K562 (cell line): ENCODE results near the gene PPM1L. TPM values are rescaled to one million over a fixed set of nuclear protein-coding genes. Genes with fewer than 3 reads are reported as not detected.

Source experiments
- ATAC-seq: fragments of 200-7000 bp; cut with Tn5 transposase; 3 replicates; pipeline ENCODE4 v1.9.1; 2020; ENCODE audit warnings: moderate library complexity
- BruUV-seq: library from RNA; stranded (reverse); fragments of 400-500 nt; replicated peaks from 2 replicates; lab custom pipeline; 2021; lab: Mats Ljungman, UMichigan
- CTCF ChIA-PET: fragments of 300-600 bp; formaldehyde crosslinking; extraction: SDS; loops from one replicate; lab custom pipeline; 2021; ENCODE audit warnings: low intra/inter-chr PET ratio; lab: Yijun Ruan, JAX
- POLR2A ChIA-PET: fragments of 300-600, 350-650 bp; sonication (Branson Sonifier 250); formaldehyde crosslinking; extraction: SDS; loops from one replicate; lab custom pipeline; 2021; ENCODE audit warnings: antibody characterized with exemption, inconsistent platforms; lab: Yijun Ruan, JAX
- DNase-seq, 4 experiments: peaks; one replicate each; pipeline versions ENCODE4 v3.0.0 to v3.0.0-alpha.2; 2011 to 2018; ENCODE audit warnings: low spot score in 3 of 4, mixed read lengths in 3 of 4; ENCODE audit errors: extremely low read depth in 1 of 4
- FAIRE-seq: peaks from 2 replicates; lab custom pipeline; 2011; peaks lifted over from hg19 to GRCh38; lab: Jason Lieb, UNC
- H2AFZ ChIP-seq: 2 replicates; pipeline ENCODE4 v1.6.0; 2011; ENCODE audit warnings: low read depth, low read length, control low read depth, inconsistent platforms
- H3K27ac ChIP-seq: fragments of 200-600 bp; 3 replicates; pipeline ENCODE4 v1.8.0; 2011; ENCODE audit warnings: low read depth, mild to moderate bottlenecking, control low read depth, inconsistent platforms, low read length, moderate library complexity, mixed read lengths; ENCODE audit errors: extremely low read depth
- H3K27me3 ChIP-seq, 2 experiments: fragments of 300-600 bp in 1 of 2; 2 replicates in 1 of 2; 3 replicates in 1 of 2; pipeline versions ENCODE4 v1.6.0 to v1.8.0; 2011; ENCODE audit warnings: inconsistent platforms in 2 of 2, low read length in 2 of 2, mild to moderate bottlenecking in 1 of 2, mixed read lengths in 1 of 2, moderate library complexity in 1 of 2; ENCODE audit not compliant: control insufficient read depth in 2 of 2, insufficient read depth in 2 of 2
- H3K36me3 ChIP-seq: fragments of 300-600 bp; 3 replicates; pipeline ENCODE4 v1.8.0; 2011; ENCODE audit warnings: mild to moderate bottlenecking, low read length, inconsistent platforms; ENCODE audit not compliant: control insufficient read depth, insufficient read depth
- H3K4me1 ChIP-seq, 2 experiments: fragments of 200-600 bp in 1 of 2; replicated peaks in 1 of 2; 2 replicates in 1 of 2; 3 replicates in 1 of 2; pipeline versions ENCODE4 v1.5.1 to v1.8.0; 2011; ENCODE audit warnings: inconsistent platforms in 2 of 2, low read length in 2 of 2, mild to moderate bottlenecking in 1 of 2, mixed read lengths in 1 of 2, moderate library complexity in 1 of 2; ENCODE audit not compliant: control insufficient read depth in 2 of 2, insufficient read depth in 2 of 2
- H3K4me2 ChIP-seq: 2 replicates; pipeline ENCODE4 v1.6.1; 2011; ENCODE audit warnings: low read length, control low read depth, inconsistent platforms, mixed read lengths; ENCODE audit not compliant: insufficient read depth
- H3K4me3 ChIP-seq: fragments of 200-600 bp; sonication (generic), shearing (Covaris generic); 2 replicates; pipeline ENCODE4 v1.5.1; 2016; ENCODE audit warnings: control low read depth, inconsistent platforms
- H3K79me2 ChIP-seq: fragments of 200-600 bp; 3 replicates; pipeline ENCODE4 v1.8.0; 2011; ENCODE audit warnings: low read length, inconsistent platforms; ENCODE audit not compliant: control insufficient read depth, insufficient read depth
- H3K9ac ChIP-seq, 2 experiments: 2 replicates each; pipeline versions ENCODE4 v1.6.0 to v1.6.1; 2011; ENCODE audit warnings: low read depth in 2 of 2, low read length in 2 of 2, control low read depth in 1 of 2, inconsistent platforms in 1 of 2, mild to moderate bottlenecking in 1 of 2, mixed read lengths in 1 of 2; ENCODE audit not compliant: insufficient read depth in 1 of 2
- H3K9me1 ChIP-seq: one replicate; pipeline ENCODE4 v1.6.0; 2011; ENCODE audit warnings: inconsistent platforms, mild to moderate bottlenecking, low read length, moderate library complexity; ENCODE audit not compliant: control insufficient read depth, insufficient read depth
- H3K9me3 ChIP-seq: replicated peaks from 2 replicates; pipeline ENCODE4 v1.5.1; 2011; ENCODE audit warnings: low read depth, low read length, inconsistent platforms; ENCODE audit not compliant: control insufficient read depth, insufficient read depth
- H4K20me1 ChIP-seq: replicated peaks from 2 replicates; pipeline ENCODE4 v1.6.1; 2011; ENCODE audit warnings: low read length, inconsistent platforms, mixed read lengths; ENCODE audit not compliant: control insufficient read depth, insufficient read depth
- BCL6 ChIP-seq: fragments of 250-450 bp; sonication (Bioruptor Pico); IDR thresholded peaks from 2 replicates; pipeline ENCODE4 v1.4.0; 2020
- E2F3 ChIP-seq: fragments of 250-450 bp; sonication (Bioruptor Pico); IDR thresholded peaks from 2 replicates; pipeline ENCODE4 v1.4.0; 2020; ENCODE audit warnings: mild to moderate bottlenecking
- HNRNPLL ChIP-seq: fragments of 200-400 bp; formaldehyde crosslinking; IDR thresholded peaks from 2 replicates; pipeline ENCODE4 v1.6.1; 2017; ENCODE audit warnings: low read length, low read depth, mild to moderate bottlenecking; ENCODE audit not compliant: poor library complexity, severe bottlenecking
- HNRNPUL1 ChIP-seq: fragments of 200-400 bp; formaldehyde crosslinking; IDR thresholded peaks from 2 replicates; pipeline ENCODE4 v1.6.1; 2017; ENCODE audit warnings: low read length
- KDM4B ChIP-seq, 2 experiments: fragments of 450-650 bp in 1 of 2; sonication (generic) in 1 of 2; IDR thresholded peaks; 2 replicates each; pipeline ENCODE4 v1.6.1; 2016 to 2017; ENCODE audit warnings: borderline replicate concordance in 2 of 2, antibody characterized with exemption in 1 of 2, low read depth in 1 of 2, mild to moderate bottlenecking in 1 of 2
- KHSRP ChIP-seq: fragments of 450-650 bp; IDR thresholded peaks from 2 replicates; pipeline ENCODE4 v1.6.1; 2017
- KLF13 ChIP-seq: fragments of 450-650 bp; IDR thresholded peaks from 2 replicates; pipeline ENCODE4 v1.6.1; 2016; ENCODE audit warnings: missing genetic modification characterization, low read depth, mild to moderate bottlenecking, missing compliant biosample characterization, moderate library complexity, borderline replicate concordance
- MCM3 ChIP-seq: fragments of 450-650 bp; IDR thresholded peaks from 2 replicates; pipeline ENCODE4 v1.6.1; 2016
- PRMT5 ChIP-seq: sonication (generic); formaldehyde crosslinking; IDR thresholded peaks from 2 replicates; pipeline ENCODE4 v1.5.0; 2020; ENCODE audit warnings: missing genetic modification reagents
- SIN3A ChIP-seq, 2 experiments: fragments of 150-350 bp in 1 of 2; IDR thresholded peaks; 2 replicates each; pipeline ENCODE4 v1.6.1; 2011 to 2016; ENCODE audit warnings: borderline replicate concordance in 2 of 2, low read depth in 2 of 2, low read length in 2 of 2, mild to moderate bottlenecking in 2 of 2, moderate library complexity in 2 of 2; ENCODE audit not compliant: control insufficient read depth in 1 of 2
- SMAD1 ChIP-seq: fragments of 150-350 bp; IDR thresholded peaks from 2 replicates; pipeline ENCODE4 v1.6.1; 2014; ENCODE audit warnings: low read length, low read depth; ENCODE audit not compliant: partially characterized antibody
- SMAD4 ChIP-seq: fragments of 250-450 bp; sonication (Bioruptor Pico); conservative IDR thresholded peaks from 2 replicates; pipeline ENCODE4 v1.8.0; 2021; ENCODE audit warnings: inconsistent platforms, mild to moderate bottlenecking, moderate library complexity
- STAG1 ChIP-seq: sonication (generic); formaldehyde crosslinking; IDR thresholded peaks from 2 replicates; pipeline ENCODE4 v1.5.0; 2020; ENCODE audit warnings: missing genetic modification reagents, borderline replicate concordance
- TAF15 ChIP-seq: fragments of 200-400 bp; formaldehyde crosslinking; IDR thresholded peaks from 2 replicates; pipeline ENCODE4 v1.6.1; 2017; ENCODE audit warnings: mild to moderate bottlenecking, low read depth, low read length, moderate library complexity
- ZBTB17 ChIP-seq: fragments of 450-650 bp; formaldehyde crosslinking; IDR thresholded peaks from 2 replicates; pipeline ENCODE4 v1.4.0; 2020; ENCODE audit warnings: mild to moderate bottlenecking
- ZNF143 ChIP-seq: sonication (generic); formaldehyde crosslinking; IDR thresholded peaks from 2 replicates; pipeline ENCODE4 v1.9.0; 2022; ENCODE audit warnings: mild to moderate bottlenecking, missing genetic modification reagents
- ZNF24 ChIP-seq: fragments of 450-650 bp; IDR thresholded peaks from 2 replicates; pipeline ENCODE4 v1.6.1; 2016
- WGBS: fragments of 100-300 bp; shearing (Covaris generic); methylation state at CpG from one replicate; pipeline ENCODE4 v1.1.6; 2016; ENCODE audit warnings: low coverage, mixed read lengths; ENCODE audit not compliant: insufficient coverage; ENCODE audit errors: missing lambda C conversion rate; 5-methylcytosine and 5-hydroxymethylcytosine counted together
- in situ Hi-C: fragments of 300-500 bp; cut with MboI; formaldehyde crosslinking; loops from 4 replicates; pipeline ENCODE4 v1.15.0; 2018; ENCODE audit warnings: inconsistent platforms, mixed read lengths
- intact Hi-C: fragments of 100-400 bp; cut with micrococcal nuclease; formaldehyde crosslinking; loops from 2 replicates; pipeline ENCODE4 v1.14.2; 2022
- polyA plus RNA-seq, 8 experiments: library from polyadenylated mRNA; depleted of rRNA in 4 of 8; stranded (reverse) in 5 of 8; unstranded in 3 of 8; fragments of >200 nt; fragmentation: Nextera tagmentation in 2 of 8; fragmentation: Illumina TruSeq in 1 of 8; extraction: Ambion mirVana in 2 of 8; extraction: Trizol in 1 of 8; gene quantifications; 2 replicates each; pipeline versions ENCODE4 v1.2.1 to v1.2.3, GENCODE V29; 2011 to 2014; ENCODE audit warnings: inconsistent platforms in 1 of 8, missing spikeins in 1 of 8
- total RNA-seq, 7 experiments: library from RNA; depleted of rRNA in 6 of 7; stranded (reverse); fragments of >200 nt in 6 of 7; fragmentation: Illumina TruSeq in 2 of 7; extraction: Trizol in 2 of 7; gene quantifications; 2 replicates each; pipeline versions ENCODE4 v1.2.1 to v1.2.3, GENCODE V29; 2011 to 2021; ENCODE audit warnings: low replicate concordance in 1 of 7
- TF ChIP-seq, protein P1 (sequence below): fragments of 200-400 bp; formaldehyde crosslinking; IDR thresholded peaks from 2 replicates; pipeline ENCODE4 v1.6.1; 2017; ENCODE audit warnings: mild to moderate bottlenecking, low read depth, low read length, moderate library complexity

Gene PPM1L
- total and polyA plus RNA-seq, 9 of the 15 experiments (the other 6 are each of a cell fraction or from before 2014, with no cell fraction given): 0.01 to 0.41 (median 0.14) TPM

GRCh38 chr3:160768918-160769317, 12.9 kb downstream of the PPM1L start:
- Histone ChIP-seq H3K9me1 (no peaks in the 10 kb centered on the region), H4K20me1 (no peaks in the 10 kb centered on the region), H3K79me2 (no peaks in the 10 kb centered on the region), H3K27ac (no peak overlapping the region), H3K4me3 (no peak overlapping the region), H3K36me3 (no peaks in the 10 kb centered on the region), H3K27me3 (no peaks in the 10 kb centered on the region), H3K4me1 (no peaks in the 10 kb centered on the region), H3K4me2 (no peak overlapping the region), H2AFZ (no peak overlapping the region), H3K9ac (no peak overlapping the region), H3K9me3 (no peaks in the 10 kb centered on the region)
- ChIA-PET CTCF (no interaction called here), POLR2A (no interaction called here)
- FAIRE-seq: no peak
- DNase-seq: no peak
- ATAC-seq: no peak
- 2% methylated on average over 2 of the region's 2 CpGs for WGBS
- intact Hi-C loops (no loop called here), in situ Hi-C loops (no loop called here)
- TF ChIP-seq HNRNPUL1 (no peak), E2F3 (no peak), SMAD1 (no peak), KDM4B (IDR thresholded peaks at IDR 0.05; ENCODE audit: borderline replicate concordance in 2 of 2, low read depth in 1 of 2) (no peak), STAG1 (CRISPR knock-in tag) (no peak), PRMT5 (no peak), ZNF24 (no peak), ZBTB17 (CRISPR knock-in tag) (no peak), TAF15 (no peak), KHSRP (no peak), KLF13 (tag) (no peak), ZNF143 (CRISPR knock-in tag) (no peak), SIN3A (IDR thresholded peaks at IDR 0.05; ENCODE audit: borderline replicate concordance in 2 of 2, control insufficient read depth in 1 of 2, low read depth in 2 of 2, low read length in 2 of 2) (no peak), BCL6 (CRISPR knock-in tag) (no peak), SMAD4 (CRISPR knock-in tag) (no peak), MCM3 (no peak), HNRNPLL (no peak)
- TF ChIP-seq, protein P1, sequence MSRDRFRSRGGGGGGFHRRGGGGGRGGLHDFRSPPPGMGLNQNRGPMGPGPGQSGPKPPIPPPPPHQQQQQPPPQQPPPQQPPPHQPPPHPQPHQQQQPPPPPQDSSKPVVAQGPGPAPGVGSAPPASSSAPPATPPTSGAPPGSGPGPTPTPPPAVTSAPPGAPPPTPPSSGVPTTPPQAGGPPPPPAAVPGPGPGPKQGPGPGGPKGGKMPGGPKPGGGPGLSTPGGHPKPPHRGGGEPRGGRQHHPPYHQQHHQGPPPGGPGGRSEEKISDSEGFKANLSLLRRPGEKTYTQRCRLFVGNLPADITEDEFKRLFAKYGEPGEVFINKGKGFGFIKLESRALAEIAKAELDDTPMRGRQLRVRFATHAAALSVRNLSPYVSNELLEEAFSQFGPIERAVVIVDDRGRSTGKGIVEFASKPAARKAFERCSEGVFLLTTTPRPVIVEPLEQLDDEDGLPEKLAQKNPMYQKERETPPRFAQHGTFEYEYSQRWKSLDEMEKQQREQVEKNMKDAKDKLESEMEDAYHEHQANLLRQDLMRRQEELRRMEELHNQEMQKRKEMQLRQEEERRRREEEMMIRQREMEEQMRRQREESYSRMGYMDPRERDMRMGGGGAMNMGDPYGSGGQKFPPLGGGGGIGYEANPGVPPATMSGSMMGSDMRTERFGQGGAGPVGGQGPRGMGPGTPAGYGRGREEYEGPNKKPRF: no peak
- BruUV-seq: no TSS peak
